ENCODE measurements around the gene SEPSECS.
"Not testable (repeated sequence)": the region's sequence is repeated elsewhere in the genome, so short reads cannot be mapped to it uniquely, and the experiment has no call there.

Gene SEPSECS

GRCh38 chr4:25109511-25109910 is 50.7 kb downstream of the SEPSECS start:
- DNase-seq (ENCODE audit: low read depth): no peak

GRCh38 chr4:25108556-25108955 is 51.7 kb downstream of the SEPSECS start:
- DNase-seq (ENCODE audit: low read depth): no peak

- no peak for DNase-seq (ENCODE audit: low read depth)
Measured at GRCh38 chr4:25107827-25108516, 52.3 kb downstream of the SEPSECS start.

- no peak for DNase-seq (ENCODE audit: low read depth)
Measured at GRCh38 chr4:25106363-25107151, 53.7 kb downstream of the SEPSECS start.

GRCh38 chr4:25104591-25104990 is 55.7 kb downstream of the SEPSECS start:
- DNase-seq (ENCODE audit: low read depth): no peak

- no peak for DNase-seq (ENCODE audit: low read depth)
Measured at GRCh38 chr4:25103418-25103817, 56.8 kb downstream of the SEPSECS start.

- DNase-seq (ENCODE audit: low read depth): no peak
Measured at GRCh38 chr4:25101836-25102235, 58.4 kb downstream of the SEPSECS start.

- no peak for DNase-seq (ENCODE audit: low read depth)
Measured at GRCh38 chr4:25100710-25101109, 59.5 kb downstream of the SEPSECS start.

- no peak for DNase-seq (ENCODE audit: low read depth)
Measured at GRCh38 chr4:25100021-25100555, 60.2 kb downstream of the SEPSECS start.

GRCh38 chr4:25098964-25099891 is 61.0 kb downstream of the SEPSECS start:
- DNase-seq (ENCODE audit: low read depth): no peak

- DNase-seq (ENCODE audit: low read depth): no peak
Measured at GRCh38 chr4:25096981-25097443, 63.2 kb downstream of the SEPSECS start.

GRCh38 chr4:25096251-25096980 is 63.8 kb downstream of the SEPSECS start:
- no peak for DNase-seq (ENCODE audit: low read depth)

GRCh38 chr4:25095837-25096236 is 64.4 kb downstream of the SEPSECS start:
- DNase-seq (ENCODE audit: low read depth): no peak

- DNase-seq (ENCODE audit: low read depth): no peak
Measured at GRCh38 chr4:25092139-25092538, 68.1 kb downstream of the SEPSECS start.

GRCh38 chr4:25090516-25090915 is 69.7 kb downstream of the SEPSECS start:
- no peak for DNase-seq (ENCODE audit: low read depth)

- no peak for DNase-seq (ENCODE audit: low read depth)
Measured at GRCh38 chr4:25089051-25089763, 71.0 kb downstream of the SEPSECS start.

- DNase-seq (ENCODE audit: low read depth): no peak
Measured at GRCh38 chr4:25088093-25088952, 71.9 kb downstream of the SEPSECS start.

- DNase-seq (ENCODE audit: low read depth): no peak
Measured at GRCh38 chr4:25085671-25086070, 74.6 kb downstream of the SEPSECS start.

- DNase-seq (ENCODE audit: low read depth): not testable (repeated sequence)
Measured at GRCh38 chr4:25083441-25083840, 76.8 kb downstream of the SEPSECS start.

Measured in stimulated activated CD8-positive, alpha-beta memory T cell treated with anti-CD3 and anti-CD28 coated beads, Interleukin-12 subunit alpha, Interleukin-12 subunit beta, amount 100 ng/mL, for 1 hour (primary cell).